ENCODE data around the gene AUTS2. TPM values are rescaled to one million over a fixed set of nuclear protein-coding genes. Genes with fewer than 3 reads are reported as not detected.
A peak's percentile ranks its signal among the peaks of the same experiment; 100 is the strongest.

AUTS2 gene
- total and polyA plus RNA-seq, 2 experiments from 2014 or later: 3.0 to 4.4 TPM

GRCh38 chr7:70829221-70830059 lies 1231.2 kb downstream of the AUTS2 start:
- no peak for TF ChIP-seq EZH2 (IDR thresholded peaks at IDR 0.05; ENCODE audit: insufficient read depth, poor library complexity, severe bottlenecking)
- TF ChIP-seq EZH2phosphoT487 (IDR thresholded peaks at IDR 0.05; ENCODE audit: insufficient read depth, low read depth): no peak
- in situ Hi-C loops (cut with MboI): no loop called here

GRCh38 chr7:70830060-70830395 lies 1231.8 kb downstream of the AUTS2 start:
- TF ChIP-seq EZH2 (IDR thresholded peaks at IDR 0.05; ENCODE audit: insufficient read depth, poor library complexity, severe bottlenecking) (no peak), EZH2phosphoT487 (IDR thresholded peaks at IDR 0.05; ENCODE audit: insufficient read depth, low read depth) (no peak)
- Histone ChIP-seq H3K9me2 (ENCODE audit: insufficient read depth) (no peaks in the 10 kb centered on the region), H3K9me3 (ENCODE audit: low read depth) (no peaks in the 10 kb centered on the region), H3K4me2 (ENCODE audit: unreplicated experiment) (no peak overlapping the region), H4K20me1 (ENCODE audit: insufficient read depth) (no peaks in the 10 kb centered on the region), H3K9ac (no peak overlapping the region), H2AFZ (no peak overlapping the region), H3F3A (ENCODE audit: insufficient read depth) (no peaks in the 10 kb centered on the region), H3K4me3 (no peak overlapping the region), H3K4me1 (ENCODE audit: insufficient read depth) (peaks cover 4% of the 10 kb centered on the region), H3K36me3 (ENCODE audit: low read depth) (no peaks in the 10 kb centered on the region), H3K79me2 (ENCODE audit: insufficient read depth) (no peaks in the 10 kb centered on the region), H3K27ac (no peak overlapping the region), H3K27me3 (replicated peaks; ENCODE audit: insufficient read depth) (peaks cover 2% of the 10 kb centered on the region; the same call in 1 of the 2 replicates)
- WGBS, 2 experiments (ENCODE audit: low coverage in 1 of 2, low lambda C conversion rate in 2 of 2, missing lambda C conversion rate in 2 of 2): 22 to 23% methylated on average over 1 to 7 of the region's 7 CpGs
- DNase-seq: no peak
- in situ Hi-C loops (cut with MboI): no loop called here

More at GRCh38 chr7:70829221-70830059, 1231.2 kb downstream of the AUTS2 start:
- H3K9me3 ChIP-seq (ENCODE audit: low read depth): no peaks in the 10 kb centered on the region
- no peaks in the 10 kb centered on the region for H4K20me1 ChIP-seq (ENCODE audit: insufficient read depth)
- no peaks in the 10 kb centered on the region for H3K9me2 ChIP-seq (ENCODE audit: insufficient read depth)
- H3K9ac ChIP-seq: no peak overlapping the region
- H3K4me1 ChIP-seq (ENCODE audit: insufficient read depth): peaks cover 4% of the 10 kb centered on the region
- H3K36me3 ChIP-seq (ENCODE audit: low read depth): no peaks in the 10 kb centered on the region
- peaks cover 2% of the 10 kb centered on the region; the same call in 1 of the 2 replicates for H3K27me3 ChIP-seq (replicated peaks; ENCODE audit: insufficient read depth)
- peak overlapping the region; percentile 54 for H3K4me2 ChIP-seq (ENCODE audit: unreplicated experiment)
- H3K27ac ChIP-seq: no peak overlapping the region
- no peaks in the 10 kb centered on the region for H3K79me2 ChIP-seq (ENCODE audit: insufficient read depth)
- DNase-seq: peak; percentile 65
- 3 to 4% methylated on average over 29 of the region's 29 CpGs for WGBS, 2 experiments (ENCODE audit: low coverage in 1 of 2, low lambda C conversion rate in 2 of 2, missing lambda C conversion rate in 2 of 2)
- peak overlapping the region; percentile 59 for H2AFZ ChIP-seq
- no peaks in the 10 kb centered on the region for H3F3A ChIP-seq (ENCODE audit: insufficient read depth)
- peak overlapping the region; percentile 23; the same call in 1 of the 2 replicates for H3K4me3 ChIP-seq

DNA sequence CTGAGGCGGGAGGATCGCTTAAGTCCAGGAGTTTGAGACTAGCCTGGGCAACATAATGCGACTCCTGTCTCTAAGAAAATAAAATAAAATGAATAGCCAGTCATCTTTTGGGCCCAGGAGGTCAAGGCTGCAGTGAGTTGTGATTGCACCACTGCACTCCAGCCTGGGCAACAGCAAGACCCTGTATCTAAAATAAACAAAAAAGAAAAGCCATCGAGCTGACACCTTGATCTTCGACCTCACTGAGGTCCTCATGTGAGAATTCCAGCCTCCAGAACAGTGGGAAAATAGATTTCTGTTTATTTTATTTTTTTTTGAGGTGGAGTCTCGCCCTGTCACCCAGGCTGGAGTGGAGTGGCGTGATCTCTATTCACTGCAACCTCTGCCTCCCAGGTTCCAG lies 1232.2 kb downstream of the AUTS2 start:
- in situ Hi-C loops (cut with MboI): no loop called here
- no peak overlapping the region for H3K4me2 ChIP-seq (ENCODE audit: unreplicated experiment)
- TF ChIP-seq EZH2 (IDR thresholded peaks at IDR 0.05; ENCODE audit: insufficient read depth, poor library complexity, severe bottlenecking) (no peak), EZH2phosphoT487 (IDR thresholded peaks at IDR 0.05; ENCODE audit: insufficient read depth, low read depth) (no peak)

DNA sequence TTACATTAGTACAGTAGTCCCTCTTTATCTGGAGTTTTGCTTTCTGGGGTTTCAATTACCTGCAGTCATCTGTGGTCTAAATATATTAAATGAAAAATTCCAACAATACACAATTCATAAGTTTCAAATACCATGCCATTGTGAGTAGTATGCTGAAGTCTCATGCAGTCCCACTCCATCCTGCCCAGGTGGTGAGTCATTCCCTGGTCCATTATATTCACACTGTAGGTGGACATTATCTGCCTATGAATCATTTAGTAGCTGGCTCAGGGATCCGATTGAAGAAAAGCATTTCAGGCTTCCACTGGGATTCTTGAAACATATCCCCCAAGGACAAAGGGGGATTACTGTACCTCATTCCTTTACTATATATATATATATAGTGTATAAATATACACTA lies 1235.5 kb downstream of the AUTS2 start:
- Histone ChIP-seq H3K9ac (no peak overlapping the region), H3K27ac (no peak overlapping the region), H3K36me3 (ENCODE audit: low read depth) (no peaks in the 10 kb centered on the region), H3F3A (ENCODE audit: insufficient read depth) (no peaks in the 10 kb centered on the region), H3K9me3 (ENCODE audit: low read depth) (no peaks in the 10 kb centered on the region), H3K4me2 (ENCODE audit: unreplicated experiment) (no peak overlapping the region), H3K4me1 (ENCODE audit: insufficient read depth) (peaks cover 4% of the 10 kb centered on the region), H3K4me3 (no peak overlapping the region), H4K20me1 (ENCODE audit: insufficient read depth) (no peaks in the 10 kb centered on the region), H3K9me2 (ENCODE audit: insufficient read depth) (no peaks in the 10 kb centered on the region), H3K79me2 (ENCODE audit: insufficient read depth) (no peaks in the 10 kb centered on the region), H2AFZ (no peak overlapping the region), H3K27me3 (replicated peaks; ENCODE audit: insufficient read depth) (peaks cover 2% of the 10 kb centered on the region; the same call in 1 of the 2 replicates)
- TF ChIP-seq EZH2 (IDR thresholded peaks at IDR 0.05; ENCODE audit: insufficient read depth, poor library complexity, severe bottlenecking) (no peak), EZH2phosphoT487 (IDR thresholded peaks at IDR 0.05; ENCODE audit: insufficient read depth, low read depth) (no peak)
- WGBS, 2 experiments (ENCODE audit: low coverage in 1 of 2, low lambda C conversion rate in 2 of 2, missing lambda C conversion rate in 2 of 2): 0% methylated on average over 1 of the region's 1 CpG
- in situ Hi-C loops (cut with MboI): no loop called here
- DNase-seq: peak; percentile 81

More for the DNA sequence above, 1232.2 kb downstream of the AUTS2 start:
- Histone ChIP-seq H3K4me3 (no peak overlapping the region), H4K20me1 (ENCODE audit: insufficient read depth) (no peaks in the 10 kb centered on the region), H3K79me2 (ENCODE audit: insufficient read depth) (no peaks in the 10 kb centered on the region), H3K36me3 (ENCODE audit: low read depth) (no peaks in the 10 kb centered on the region), H3F3A (ENCODE audit: insufficient read depth) (no peaks in the 10 kb centered on the region), H3K4me1 (ENCODE audit: insufficient read depth) (peaks cover 4% of the 10 kb centered on the region), H3K9me3 (ENCODE audit: low read depth) (no peaks in the 10 kb centered on the region), H3K27ac (no peak overlapping the region), H3K9ac (no peak overlapping the region), H2AFZ (no peak overlapping the region), H3K27me3 (replicated peaks; ENCODE audit: insufficient read depth) (peaks cover 2% of the 10 kb centered on the region; the same call in 1 of the 2 replicates), H3K9me2 (ENCODE audit: insufficient read depth) (no peaks in the 10 kb centered on the region)
- DNase-seq: no peak
- 67 to 74% methylated on average over 7 of the region's 7 CpGs for WGBS, 2 experiments (ENCODE audit: low coverage in 1 of 2, low lambda C conversion rate in 2 of 2, missing lambda C conversion rate in 2 of 2)

All from GM23248 (cell line).